Tibial nerve (tissue), 4 donors: Measurements from ENCODE around the gene PADI3.

Experiments used
- EP300 ChIP-seq, 2 donors: sonication (generic); formaldehyde crosslinking; IDR thresholded peaks; one replicate each; pipeline ENCODE4 v1.6.1; 2017; ENCODE audit warnings: antibody characterized with exemption in 2 of 2, mild to moderate bottlenecking in 1 of 2
- POLR2A ChIP-seq, 2 donors: fragments of 450-650 bp; IDR thresholded peaks; one replicate each; pipeline ENCODE4 v1.6.1; 2017; ENCODE audit warnings: antibody characterized with exemption in 2 of 2, mild to moderate bottlenecking in 2 of 2, moderate library complexity in 2 of 2
- TF ChIP-seq, protein P1 (sequence below), 5 experiments: fragments of 200-600 bp in 3 of 5; fragments of 450-650 bp in 2 of 5; sonication (generic) in 3 of 5; IDR thresholded peaks; one replicate each; pipeline ENCODE4 v1.5.1; 2016 to 2019; ENCODE audit warnings: antibody characterized with exemption in 5 of 5, mild to moderate bottlenecking in 3 of 5, moderate library complexity in 2 of 5

DNA sequence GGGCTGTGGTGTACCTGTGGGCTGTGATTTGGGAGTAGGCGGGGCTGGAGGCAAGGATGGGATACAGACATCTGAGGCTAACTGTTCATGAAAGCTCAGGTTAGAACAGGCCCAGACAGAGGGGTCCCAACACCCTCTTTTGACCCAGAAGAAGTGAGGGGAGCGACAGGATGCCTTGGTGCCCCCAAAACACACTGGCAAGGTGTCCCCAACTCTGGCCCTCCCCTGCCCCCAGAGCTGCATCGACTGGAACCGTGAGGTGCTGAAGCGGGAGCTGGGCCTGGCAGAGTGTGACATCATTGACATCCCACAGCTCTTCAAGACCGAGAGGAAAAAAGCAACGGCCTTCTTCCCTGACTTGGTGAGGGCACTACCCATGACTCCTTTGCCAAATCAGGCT, 31.5 kb downstream of the PADI3 start:
- TF ChIP-seq, protein P1, sequence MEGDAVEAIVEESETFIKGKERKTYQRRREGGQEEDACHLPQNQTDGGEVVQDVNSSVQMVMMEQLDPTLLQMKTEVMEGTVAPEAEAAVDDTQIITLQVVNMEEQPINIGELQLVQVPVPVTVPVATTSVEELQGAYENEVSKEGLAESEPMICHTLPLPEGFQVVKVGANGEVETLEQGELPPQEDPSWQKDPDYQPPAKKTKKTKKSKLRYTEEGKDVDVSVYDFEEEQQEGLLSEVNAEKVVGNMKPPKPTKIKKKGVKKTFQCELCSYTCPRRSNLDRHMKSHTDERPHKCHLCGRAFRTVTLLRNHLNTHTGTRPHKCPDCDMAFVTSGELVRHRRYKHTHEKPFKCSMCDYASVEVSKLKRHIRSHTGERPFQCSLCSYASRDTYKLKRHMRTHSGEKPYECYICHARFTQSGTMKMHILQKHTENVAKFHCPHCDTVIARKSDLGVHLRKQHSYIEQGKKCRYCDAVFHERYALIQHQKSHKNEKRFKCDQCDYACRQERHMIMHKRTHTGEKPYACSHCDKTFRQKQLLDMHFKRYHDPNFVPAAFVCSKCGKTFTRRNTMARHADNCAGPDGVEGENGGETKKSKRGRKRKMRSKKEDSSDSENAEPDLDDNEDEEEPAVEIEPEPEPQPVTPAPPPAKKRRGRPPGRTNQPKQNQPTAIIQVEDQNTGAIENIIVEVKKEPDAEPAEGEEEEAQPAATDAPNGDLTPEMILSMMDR (IDR thresholded peaks at IDR 0.05) = no peak
- no peak for TF ChIP-seq POLR2A (IDR thresholded peaks at IDR 0.05)
- TF ChIP-seq EP300 (IDR thresholded peaks at IDR 0.05) = no peak
